Panc1 (cell line): ENCODE data around the gene KANSL3. TPM values are rescaled to one million over a fixed set of nuclear protein-coding genes. Genes with fewer than 3 reads are reported as not detected.

Source experiments
- ATAC-seq: fragments of 200-7000 bp; cut with Tn5 transposase; 2 replicates; pipeline ENCODE4 v1.9.1; 2020; ENCODE audit warnings: mild to moderate bottlenecking, moderate library complexity
- BruUV-seq: library from RNA; stranded (reverse); fragments of 400-500 nt; replicated peaks from 2 replicates; lab custom pipeline; 2021; lab: Mats Ljungman, UMichigan
- CTCF ChIA-PET: fragments of 300-600 bp; sonication (Branson Sonifier 250); formaldehyde crosslinking; loops from one replicate; lab custom pipeline; 2022; ENCODE audit warnings: antibody characterized with exemption; lab: Charles Lee
- POLR2A ChIA-PET: fragments of 300-600 bp; sonication (Branson Sonifier 250); formaldehyde crosslinking; loops from one replicate; lab custom pipeline; 2022; ENCODE audit warnings: antibody characterized with exemption; lab: Charles Lee
- DNase-seq: peaks from one replicate; pipeline ENCODE4 v3.0.0-alpha.2; 2010; ENCODE audit warnings: low read depth, low spot score
- H3K27ac ChIP-seq: 2 replicates; pipeline ENCODE4 v1.5.1; 2011; ENCODE audit warnings: mild to moderate bottlenecking, low read length, inconsistent platforms
- H3K27me3 ChIP-seq: fragments of 200-500 bp; sonication (Bioruptor generic); 2 replicates; pipeline ENCODE4 v1.6.0; 2014; ENCODE audit warnings: low read length, inconsistent platforms; ENCODE audit not compliant: control insufficient read depth, insufficient read depth
- H3K36me3 ChIP-seq: fragments of 200-500 bp; sonication (Bioruptor generic); 2 replicates; pipeline ENCODE4 v1.5.1; 2014; ENCODE audit warnings: inconsistent platforms, mild to moderate bottlenecking, low read length, moderate library complexity; ENCODE audit not compliant: control insufficient read depth, insufficient read depth
- H3K4me1 ChIP-seq: 2 replicates; pipeline ENCODE4 v1.5.1; 2011; ENCODE audit warnings: inconsistent platforms, mild to moderate bottlenecking, low read length, moderate library complexity; ENCODE audit not compliant: control insufficient read depth, insufficient read depth
- H3K4me3 ChIP-seq, 2 experiments: 2 replicates each; pipeline ENCODE4 v1.5.1; 2011 to 2012; ENCODE audit warnings: low read depth in 2 of 2, low read length in 2 of 2, mild to moderate bottlenecking in 2 of 2, inconsistent platforms in 1 of 2, moderate library complexity in 1 of 2
- H3K9me3 ChIP-seq: fragments of 200-500 bp; sonication (Bioruptor generic); 2 replicates; pipeline ENCODE4 v1.5.1; 2014; ENCODE audit warnings: low read depth, mild to moderate bottlenecking, inconsistent platforms, low read length, moderate library complexity; ENCODE audit not compliant: control insufficient read depth, insufficient read depth
- CTCF ChIP-seq: fragments of 450-650 bp; IDR thresholded peaks from 2 replicates; pipeline ENCODE4 v1.5.1; 2017; ENCODE audit warnings: mild to moderate bottlenecking
- POLR2AphosphoS5 ChIP-seq: IDR thresholded peaks from 2 replicates; pipeline ENCODE4 v1.6.1; 2012; ENCODE audit warnings: mild to moderate bottlenecking, low read depth, low read length, moderate library complexity
- REST ChIP-seq, 2 experiments: IDR thresholded peaks; 2 replicates each; pipeline ENCODE4 v1.6.1; 2011 to 2012; ENCODE audit warnings: low read depth in 2 of 2, control low read depth in 1 of 2, low read length in 1 of 2, mild to moderate bottlenecking in 1 of 2, moderate library complexity in 1 of 2; ENCODE audit not compliant: insufficient read depth in 1 of 2
- SIN3A ChIP-seq: IDR thresholded peaks from 2 replicates; pipeline ENCODE4 v1.6.1; 2012; ENCODE audit warnings: low read depth, mild to moderate bottlenecking, low read length, moderate library complexity, borderline replicate concordance; ENCODE audit not compliant: insufficient read depth
- TCF7L2 ChIP-seq: IDR thresholded peaks from 2 replicates; pipeline ENCODE4 v1.6.1; 2011; ENCODE audit warnings: mild to moderate bottlenecking, low read depth, low read length, inconsistent platforms
- in situ Hi-C: cut with HindIII; loops from 2 replicates; pipeline ENCODE4 v1.10.0; 2016; ENCODE audit warnings: low sequenced_read_pairs, low pct_unique_long_range_greater_than_20kb
- intact Hi-C: fragments of 100-400 bp; cut with micrococcal nuclease; formaldehyde crosslinking; loops from one replicate; pipeline ENCODE4 v1.10.0; 2022; ENCODE audit not compliant: unreplicated experiment
- total RNA-seq: library from RNA; stranded (reverse); gene quantifications from one replicate; pipeline ENCODE4 v1.2.1, GENCODE V29; 2021; ENCODE audit not compliant: unreplicated experiment

Gene KANSL3
- total RNA-seq, 1 experiment from 2014 or later: 50.3 TPM

GRCh38 chr2:96647681-96648080, 9.6 kb upstream of the KANSL3 start:
- ChIA-PET CTCF (no interaction called here), POLR2A (no interaction called here)
- Histone ChIP-seq H3K4me3 (no peak overlapping the region), H3K4me1 (no peaks in the 10 kb centered on the region), H3K27ac (no peak overlapping the region), H3K9me3 (no peaks in the 10 kb centered on the region), H3K27me3 (no peaks in the 10 kb centered on the region), H3K36me3 (no peaks in the 10 kb centered on the region)
- in situ Hi-C loops (no loop called here), intact Hi-C loops (no loop called here)
- DNase-seq: no peak
- TF ChIP-seq TCF7L2 (no peak), CTCF (no peak), POLR2AphosphoS5 (no peak), REST (IDR thresholded peaks at IDR 0.05; ENCODE audit: insufficient read depth in 1 of 2, low read depth in 2 of 2, low read length in 1 of 2) (no peak), SIN3A (no peak)
- no peak for ATAC-seq
- BruUV-seq: no TSS peak

GRCh38 chr2:96642564-96643360, 4.7 kb upstream of the KANSL3 start, which contains the start of gene FER1L5:
TSS of gene FER1L5 (plus strand) at chr2:96642764. CDS start at chr2:96642837, 73 bp downstream.
- Histone ChIP-seq H3K27ac (no peak within 1 kb of the TSS), H3K4me1 (no peaks in the 10 kb centered on the region), H3K36me3 (no peaks in the 10 kb centered on the region), H3K9me3 (no peaks in the 10 kb centered on the region), H3K4me3 (no peak within 1 kb of the TSS), H3K27me3 (no peaks in the 10 kb centered on the region)
- intact Hi-C loops (no loop called here), in situ Hi-C loops (no loop called here)
- CTCF ChIA-PET: no interaction called here
- BruUV-seq: no TSS peak
- TF ChIP-seq TCF7L2: no peak
- no peak for TF ChIP-seq REST (IDR thresholded peaks at IDR 0.05; ENCODE audit: insufficient read depth in 1 of 2, low read depth in 2 of 2, low read length in 1 of 2)
- TF ChIP-seq POLR2AphosphoS5: no peak
- no peak for TF ChIP-seq SIN3A
- TF ChIP-seq CTCF: no peak
- DNase-seq (no peak), ATAC-seq (no peak)
- POLR2A ChIA-PET: no interaction called here
